Measurements from ENCODE around the gene SORL1. TPM values are rescaled to one million over a fixed set of nuclear protein-coding genes. Genes with fewer than 3 reads are reported as not detected.

SORL1 gene
- total and polyA plus RNA-seq, 9 of the 15 experiments (the other 6 are each of a cell fraction or from before 2014, with no cell fraction given): 0.01 to 0.66 TPM; not detected in 7

- no TSS peak for BruUV-seq (replicated peaks)
- Histone ChIP-seq H3K36me3 (ENCODE audit: control insufficient read depth, insufficient read depth, low read length) (no peaks in the 10 kb centered on the region), H3K27ac (ENCODE audit: extremely low read depth, low read depth, low read length) (no peak overlapping the region), H3K4me1 (replicated peaks in 1 of 2; ENCODE audit: control insufficient read depth in 2 of 2, insufficient read depth in 2 of 2, low read length in 2 of 2) (no peaks in the 10 kb centered on the region), H3K4me2 (ENCODE audit: insufficient read depth, low read length) (no peak overlapping the region), H3K4me3 (no peak overlapping the region), H4K20me1 (replicated peaks; ENCODE audit: control insufficient read depth, insufficient read depth, low read length) (no peaks in the 10 kb centered on the region), H3K27me3 (ENCODE audit: control insufficient read depth in 2 of 2, insufficient read depth in 2 of 2, low read length in 2 of 2) (no peaks in the 10 kb centered on the region), H2AFZ (ENCODE audit: low read depth, low read length) (no peak overlapping the region), H3K79me2 (ENCODE audit: control insufficient read depth, insufficient read depth, low read length) (no peaks in the 10 kb centered on the region), H3K9me3 (replicated peaks; ENCODE audit: control insufficient read depth, insufficient read depth, low read depth, low read length) (no peaks in the 10 kb centered on the region), H3K9me1 (ENCODE audit: control insufficient read depth, insufficient read depth, low read length) (no peaks in the 10 kb centered on the region), H3K9ac (ENCODE audit: insufficient read depth in 1 of 2, low read depth in 2 of 2, low read length in 2 of 2) (no peak overlapping the region)
- CTCF ChIA-PET (ENCODE audit: low intra/inter-chr PET ratio): no interaction called here
- ATAC-seq: no peak
- WGBS (ENCODE audit: insufficient coverage, low coverage, missing lambda C conversion rate): 0% methylated on average over 4 of the region's 4 CpGs
- POLR2A ChIA-PET: no interaction called here
- DNase-seq (ENCODE audit: extremely low read depth in 1 of 4, low spot score in 3 of 4): no peak
- in situ Hi-C loops (cut with MboI) (no loop called here), intact Hi-C loops (cut with micrococcal nuclease) (no loop called here)
- FAIRE-seq: no peak
- TF ChIP-seq CCNT2 (IDR thresholded peaks at IDR 0.05; ENCODE audit: borderline replicate concordance, extremely low read depth, insufficient read length, low read depth, low read length) (no peak), ZNF263 (CRISPR knock-in tag; IDR thresholded peaks at IDR 0.05; ENCODE audit: borderline replicate concordance) (no peak)
Measured at GRCh38 chr11:121437686-121438078, 14.4 kb upstream of the SORL1 start.

- FAIRE-seq (no peak), DNase-seq (ENCODE audit: extremely low read depth in 1 of 4, low spot score in 3 of 4) (no peak), ATAC-seq (no peak)
- H3K4me1 ChIP-seq (replicated peaks in 1 of 2; ENCODE audit: control insufficient read depth in 2 of 2, insufficient read depth in 2 of 2, low read length in 2 of 2): no peaks in the 10 kb centered on the region
- 3% methylated on average over 4 of the region's 4 CpGs for whole genome bisulfite sequencing (ENCODE audit: insufficient coverage, low coverage, missing lambda C conversion rate)
- H3K4me2 ChIP-seq (ENCODE audit: insufficient read depth, low read length): no peak overlapping the region
- POLR2A ChIA-PET: no interaction called here
- no peaks in the 10 kb centered on the region for H3K36me3 ChIP-seq (ENCODE audit: control insufficient read depth, insufficient read depth, low read length)
- no peaks in the 10 kb centered on the region for H4K20me1 ChIP-seq (replicated peaks; ENCODE audit: control insufficient read depth, insufficient read depth, low read length)
- CTCF ChIA-PET (ENCODE audit: low intra/inter-chr PET ratio): no interaction called here
- H3K79me2 ChIP-seq (ENCODE audit: control insufficient read depth, insufficient read depth, low read length): no peaks in the 10 kb centered on the region
- in situ Hi-C loops (cut with MboI): no loop called here
- H3K9ac ChIP-seq (ENCODE audit: insufficient read depth in 1 of 2, low read depth in 2 of 2, low read length in 2 of 2): no peak overlapping the region
- H3K4me3 ChIP-seq: no peak overlapping the region
- H3K27ac ChIP-seq (ENCODE audit: extremely low read depth, low read depth, low read length): no peak overlapping the region
- no TSS peak for BruUV-seq (replicated peaks)
- H3K27me3 ChIP-seq (ENCODE audit: control insufficient read depth in 2 of 2, insufficient read depth in 2 of 2, low read length in 2 of 2): no peaks in the 10 kb centered on the region
- intact Hi-C loops (cut with micrococcal nuclease): no loop called here
- no peaks in the 10 kb centered on the region for H3K9me1 ChIP-seq (ENCODE audit: control insufficient read depth, insufficient read depth, low read length)
- H3K9me3 ChIP-seq (replicated peaks; ENCODE audit: control insufficient read depth, insufficient read depth, low read depth, low read length): no peaks in the 10 kb centered on the region
- H2AFZ ChIP-seq (ENCODE audit: low read depth, low read length): no peak overlapping the region
- TF ChIP-seq BRD9 (IDR thresholded peaks at IDR 0.05; ENCODE audit: low read depth, partially characterized antibody) (no peak), ZKSCAN1 (IDR thresholded peaks at IDR 0.05; ENCODE audit: low read depth, low read length) (no peak), C11orf30 (IDR thresholded peaks at IDR 0.05; ENCODE audit: low read depth) (no peak), RNF2 (IDR thresholded peaks at IDR 0.05) (no peak), POLR2A (conservative IDR thresholded peaks at IDR 0.05) (no peak), POLR2H (tag; IDR thresholded peaks at IDR 0.05; ENCODE audit: low read depth) (no peak), ELF1 (tag; IDR thresholded peaks at IDR 0.05) (no peak), SAFB (IDR thresholded peaks at IDR 0.05; ENCODE audit: borderline replicate concordance, low read depth, low read length) (no peak), MAFK (IDR thresholded peaks at IDR 0.05; ENCODE audit: low read length) (no peak), CCAR2 (IDR thresholded peaks at IDR 0.05; ENCODE audit: low read depth, low read length) (no peak), OTX1 (CRISPR knock-in tag; IDR thresholded peaks at IDR 0.05) (no peak), MIER1 (IDR thresholded peaks at IDR 0.05; ENCODE audit: low read depth) (no peak), DDX20 (tag; IDR thresholded peaks at IDR 0.05; ENCODE audit: low read depth) (no peak), E2F6 (IDR thresholded peaks at IDR 0.05; ENCODE audit: borderline replicate concordance in 1 of 2, extremely low read depth in 1 of 2, insufficient read depth in 1 of 2, insufficient read length in 1 of 2, low read depth in 1 of 2, low read length in 1 of 2, poor library complexity in 1 of 2, severe bottlenecking in 1 of 2) (no peak)
Measured at GRCh38 chr11:121439337-121439736, 12.8 kb upstream of the SORL1 start.
